Esophagus muscularis mucosa (tissue), 3 donors: ENCODE measurements around the gene SETDB2.

Source experiments
- POLR2A ChIP-seq: fragments of 450-650 bp; IDR thresholded peaks from one replicate; pipeline ENCODE4 v1.6.1; 2017; ENCODE audit warnings: antibody characterized with exemption, moderate library complexity, mild to moderate bottlenecking, low read depth
- POLR2AphosphoS5 ChIP-seq, 2 donors: sonication (generic); formaldehyde crosslinking; IDR thresholded peaks; one replicate each; pipeline ENCODE4 v1.6.1; 2017; ENCODE audit warnings: antibody characterized with exemption in 2 of 2
- TF ChIP-seq, protein P1 (sequence below), 3 experiments: fragments of 200-600 bp in 2 of 3; fragments of 450-650 bp in 1 of 3; sonication (generic) in 2 of 3; IDR thresholded peaks; one replicate each; pipeline ENCODE4 v1.5.1; 2017 to 2019; ENCODE audit warnings: antibody characterized with exemption in 3 of 3, mild to moderate bottlenecking in 2 of 3, moderate library complexity in 1 of 3

DNA sequence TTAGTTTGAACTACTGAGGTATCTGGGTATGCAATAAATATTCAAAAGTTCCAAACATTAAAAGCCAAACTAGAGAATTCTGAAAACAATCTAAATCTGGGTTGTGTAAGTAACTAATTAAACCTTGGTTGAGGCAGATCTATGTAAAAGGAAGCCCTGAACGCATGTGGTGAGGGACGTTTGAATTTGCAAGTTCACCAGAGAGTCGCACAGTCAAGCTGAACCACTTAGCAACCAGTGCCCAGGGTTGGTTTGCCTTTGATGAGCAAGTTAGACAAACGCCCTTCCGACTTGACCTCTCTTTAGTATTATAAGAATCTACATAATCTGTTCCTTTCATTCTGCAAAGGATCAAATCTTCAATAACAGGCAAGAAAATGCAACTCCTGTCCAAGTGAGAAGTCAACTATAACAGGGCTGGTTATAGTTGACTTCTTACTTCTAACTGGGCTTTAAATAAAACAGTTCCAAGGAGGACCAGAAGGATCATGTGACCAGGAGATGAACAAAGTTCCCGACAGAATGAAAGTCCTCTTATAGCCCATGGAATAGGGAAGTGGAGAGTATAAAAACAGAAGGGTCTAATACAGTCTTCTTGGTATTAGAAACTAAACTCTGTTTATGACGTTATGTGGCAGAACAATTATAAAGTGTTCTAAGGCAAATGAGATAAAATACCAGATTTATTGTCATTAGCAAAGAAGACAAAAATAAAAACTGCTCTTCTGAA lies 92.2 kb downstream of the SETDB2 start:
- TF ChIP-seq, protein P1, sequence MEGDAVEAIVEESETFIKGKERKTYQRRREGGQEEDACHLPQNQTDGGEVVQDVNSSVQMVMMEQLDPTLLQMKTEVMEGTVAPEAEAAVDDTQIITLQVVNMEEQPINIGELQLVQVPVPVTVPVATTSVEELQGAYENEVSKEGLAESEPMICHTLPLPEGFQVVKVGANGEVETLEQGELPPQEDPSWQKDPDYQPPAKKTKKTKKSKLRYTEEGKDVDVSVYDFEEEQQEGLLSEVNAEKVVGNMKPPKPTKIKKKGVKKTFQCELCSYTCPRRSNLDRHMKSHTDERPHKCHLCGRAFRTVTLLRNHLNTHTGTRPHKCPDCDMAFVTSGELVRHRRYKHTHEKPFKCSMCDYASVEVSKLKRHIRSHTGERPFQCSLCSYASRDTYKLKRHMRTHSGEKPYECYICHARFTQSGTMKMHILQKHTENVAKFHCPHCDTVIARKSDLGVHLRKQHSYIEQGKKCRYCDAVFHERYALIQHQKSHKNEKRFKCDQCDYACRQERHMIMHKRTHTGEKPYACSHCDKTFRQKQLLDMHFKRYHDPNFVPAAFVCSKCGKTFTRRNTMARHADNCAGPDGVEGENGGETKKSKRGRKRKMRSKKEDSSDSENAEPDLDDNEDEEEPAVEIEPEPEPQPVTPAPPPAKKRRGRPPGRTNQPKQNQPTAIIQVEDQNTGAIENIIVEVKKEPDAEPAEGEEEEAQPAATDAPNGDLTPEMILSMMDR (IDR thresholded peaks at IDR 0.05) = no peak
- TF ChIP-seq POLR2A (no peak), POLR2AphosphoS5 (IDR thresholded peaks at IDR 0.05) (no peak)
